Retinal pigment epithelial cell (primary cell): Measurements from ENCODE around the gene PIM1.

Experiments used
- DNase-seq: peaks from one replicate; pipeline ENCODE4 v3.0.0-alpha.2; 2010; ENCODE audit warnings: low read depth
- H3K4me3 ChIP-seq: 2 replicates; pipeline ENCODE4 v1.5.1; 2011; ENCODE audit warnings: mild to moderate bottlenecking, low read length, control low read depth, moderate library complexity
- TF ChIP-seq, protein P1 (sequence below): conservative IDR thresholded peaks from 2 replicates; pipeline ENCODE4 v1.5.1; 2011; ENCODE audit warnings: low read depth, low read length, control low read depth, inconsistent platforms

Gene PIM1

DNA sequence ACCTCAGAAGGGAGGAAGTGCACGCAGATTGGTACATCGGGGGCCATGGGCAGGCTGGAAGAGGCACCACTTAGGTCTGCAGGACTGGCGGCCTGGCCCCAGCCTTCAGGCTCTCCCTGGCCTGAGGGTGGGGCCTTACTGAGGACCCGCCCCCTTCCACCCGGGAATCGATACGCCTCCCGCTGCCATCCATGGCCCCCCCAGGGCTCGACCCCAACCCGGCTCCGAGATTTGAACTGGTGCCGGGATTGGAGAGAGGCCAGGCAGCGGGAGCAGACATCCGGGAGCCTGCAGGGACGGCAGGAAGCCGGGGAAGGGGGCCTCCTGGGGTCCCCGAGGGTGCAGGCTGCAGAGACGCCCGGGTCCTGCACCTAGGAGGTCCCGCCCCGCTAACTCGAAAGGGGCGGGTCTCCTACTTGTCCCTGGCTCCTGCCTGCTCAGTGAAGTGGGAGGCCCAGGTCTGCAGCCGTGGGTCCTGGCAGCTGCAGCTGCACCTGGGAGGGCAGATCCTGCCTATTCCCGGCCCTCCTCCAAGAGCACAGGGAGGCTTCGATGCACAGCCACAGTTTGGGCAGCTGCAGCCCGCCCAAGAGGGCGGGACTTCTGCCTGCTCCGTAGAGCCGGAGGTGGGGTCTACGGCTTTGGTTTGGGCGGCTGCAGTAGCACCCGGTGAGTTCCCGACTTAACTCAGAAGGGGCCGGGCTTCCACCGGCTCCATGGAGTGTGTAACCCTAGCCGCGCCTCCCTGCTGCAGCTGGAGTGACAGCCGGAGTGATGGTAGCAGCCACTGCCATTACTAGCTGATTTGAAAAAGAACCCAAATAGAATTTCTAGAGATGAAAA, 52.4 kb downstream of the PIM1 start:
- TF ChIP-seq, protein P1, sequence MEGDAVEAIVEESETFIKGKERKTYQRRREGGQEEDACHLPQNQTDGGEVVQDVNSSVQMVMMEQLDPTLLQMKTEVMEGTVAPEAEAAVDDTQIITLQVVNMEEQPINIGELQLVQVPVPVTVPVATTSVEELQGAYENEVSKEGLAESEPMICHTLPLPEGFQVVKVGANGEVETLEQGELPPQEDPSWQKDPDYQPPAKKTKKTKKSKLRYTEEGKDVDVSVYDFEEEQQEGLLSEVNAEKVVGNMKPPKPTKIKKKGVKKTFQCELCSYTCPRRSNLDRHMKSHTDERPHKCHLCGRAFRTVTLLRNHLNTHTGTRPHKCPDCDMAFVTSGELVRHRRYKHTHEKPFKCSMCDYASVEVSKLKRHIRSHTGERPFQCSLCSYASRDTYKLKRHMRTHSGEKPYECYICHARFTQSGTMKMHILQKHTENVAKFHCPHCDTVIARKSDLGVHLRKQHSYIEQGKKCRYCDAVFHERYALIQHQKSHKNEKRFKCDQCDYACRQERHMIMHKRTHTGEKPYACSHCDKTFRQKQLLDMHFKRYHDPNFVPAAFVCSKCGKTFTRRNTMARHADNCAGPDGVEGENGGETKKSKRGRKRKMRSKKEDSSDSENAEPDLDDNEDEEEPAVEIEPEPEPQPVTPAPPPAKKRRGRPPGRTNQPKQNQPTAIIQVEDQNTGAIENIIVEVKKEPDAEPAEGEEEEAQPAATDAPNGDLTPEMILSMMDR = no peak
- DNase-seq = peak; percentile 77
- H3K4me3 ChIP-seq = peak overlapping the region; percentile 70

DNA sequence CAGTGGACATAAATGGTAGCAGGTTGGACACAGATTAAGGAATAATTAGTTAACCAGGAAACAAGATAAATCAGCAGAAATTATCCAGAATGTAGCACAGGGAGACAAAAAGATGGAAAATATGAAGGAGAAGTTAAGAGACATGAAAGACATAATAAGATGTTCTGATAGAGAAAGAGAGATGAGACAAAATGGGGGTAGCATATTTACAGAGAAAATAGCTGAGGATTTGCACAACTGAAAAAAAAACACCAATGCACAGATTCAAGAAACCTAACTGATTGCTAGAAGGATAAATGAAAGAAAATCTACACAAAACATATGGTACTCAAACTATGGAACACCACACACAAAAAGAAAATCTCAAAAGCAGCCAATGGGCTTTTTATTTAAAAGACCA, 53.0 kb downstream of the PIM1 start:
- TF ChIP-seq, protein P1 = no peak
- H3K4me3 ChIP-seq = peak overlapping the region; percentile 70
- no peak for DNase-seq
